ENCODE data around the gene GPHN. TPM values are rescaled to one million over a fixed set of nuclear protein-coding genes. Genes with fewer than 3 reads are reported as not detected.

Gene GPHN
- total RNA-seq, result 5.6 and 8.4 TPM in 2 replicates

DNA sequence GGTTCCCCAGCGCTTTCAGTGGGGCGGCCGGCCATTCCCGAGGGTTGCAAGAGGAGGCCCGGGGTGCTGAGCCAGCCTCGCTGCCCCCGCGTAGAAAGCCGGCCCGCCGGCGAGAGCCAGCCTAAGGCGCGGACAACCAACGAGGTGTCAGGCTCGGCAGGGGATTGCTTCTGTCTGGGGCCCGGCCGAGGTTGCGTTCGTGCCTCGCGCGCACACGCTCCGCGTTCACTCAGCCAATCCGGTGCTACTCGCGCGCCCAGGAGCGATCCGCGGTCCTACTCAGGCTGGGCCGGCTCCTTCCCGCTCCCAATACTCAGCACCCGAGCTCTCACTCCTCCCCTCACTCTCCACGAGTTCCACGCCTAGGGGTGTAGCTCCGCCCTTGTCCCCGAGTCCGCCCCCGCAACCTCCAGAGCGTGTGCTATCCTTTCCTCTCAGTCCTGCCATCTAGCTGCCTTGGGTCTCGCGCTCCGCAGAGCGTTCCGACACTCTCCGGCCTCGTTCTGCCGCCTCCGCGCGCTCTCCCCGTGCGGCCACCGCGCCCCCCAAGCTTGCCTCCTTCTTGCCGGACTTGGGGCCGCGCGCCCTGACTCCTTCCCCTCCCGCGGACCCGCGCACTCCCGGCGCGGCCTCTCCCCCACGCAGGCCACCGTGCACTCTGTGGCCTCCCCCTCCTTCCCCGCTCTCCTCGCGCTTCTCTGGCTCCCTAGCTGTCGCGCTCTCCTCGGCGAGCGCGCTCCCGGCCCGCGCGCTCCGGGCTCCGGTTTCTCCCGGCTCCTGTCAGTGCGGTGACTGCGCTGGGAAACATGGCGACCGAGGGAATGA lies at the start of gene GPHN:
TSS of gene GPHN (plus strand) at position 426 of the 825 bp plus-strand sequence.

GRCh38 chr14:66485910-66486421 lies 22.0 kb upstream of the GPHN start, which contains the start of gene CCDC196:
CCDC196 (plus strand) TSS chr14:66486371; CDS start chr14:66486503, 132 bp downstream.

Other genes with a start within 250 kb of the GPHN start
- not detected in 2 replicates for gene CCDC196, start 21.8 kb upstream of the GPHN start, total RNA-seq

Measured in hair follicle dermal papilla cell (primary cell).